Suprapubic skin (tissue), 4 donors: ENCODE data around the gene COPG2. TPM values are rescaled to one million over a fixed set of nuclear protein-coding genes. Genes with fewer than 3 reads are reported as not detected.
A peak's percentile ranks its signal among the peaks of the same experiment; 100 is the strongest.

Experiments
- DNase-seq, 2 donors: peaks; one replicate each; pipeline ENCODE4 v3.0.0-alpha.2; 2019; ENCODE audit warnings: low spot score in 2 of 2
- H3K27ac ChIP-seq: fragments of 200-600 bp; sonication (generic); one replicate; pipeline ENCODE4 v1.5.1; 2019
- H3K27me3 ChIP-seq: fragments of 200-600 bp; sonication (generic); one replicate; pipeline ENCODE4 v1.5.1; 2019
- H3K36me3 ChIP-seq: fragments of 200-600 bp; sonication (generic); one replicate; pipeline ENCODE4 v1.5.1; 2019
- H3K4me1 ChIP-seq: fragments of 200-600 bp; sonication (generic); one replicate; pipeline ENCODE4 v1.5.1; 2019
- H3K4me3 ChIP-seq: fragments of 200-600 bp; sonication (generic); one replicate; pipeline ENCODE4 v1.5.1; 2019; ENCODE audit warnings: mild to moderate bottlenecking
- H3K9me3 ChIP-seq: fragments of 200-600 bp; sonication (generic); one replicate; pipeline ENCODE4 v1.5.1; 2019
- CTCF ChIP-seq, 2 donors: fragments of 200-600 bp in 1 of 2; fragments of 450-650 bp in 1 of 2; sonication (generic) in 1 of 2; IDR thresholded peaks; one replicate each; pipeline ENCODE4 v1.5.1; 2016 to 2019; ENCODE audit warnings: antibody characterized with exemption in 2 of 2, mild to moderate bottlenecking in 1 of 2, moderate library complexity in 1 of 2
- EP300 ChIP-seq: sonication (generic); formaldehyde crosslinking; IDR thresholded peaks from one replicate; pipeline ENCODE4 v1.6.1; 2017; ENCODE audit warnings: antibody characterized with exemption
- POLR2A ChIP-seq, 2 donors: fragments of 450-650 bp; IDR thresholded peaks; one replicate each; pipeline ENCODE4 v1.6.1; 2017; ENCODE audit warnings: antibody characterized with exemption in 2 of 2, mild to moderate bottlenecking in 2 of 2, moderate library complexity in 2 of 2
- POLR2AphosphoS5 ChIP-seq, 3 donors: sonication (generic); formaldehyde crosslinking; IDR thresholded peaks; one replicate each; pipeline ENCODE4 v1.6.1; 2017; ENCODE audit warnings: antibody characterized with exemption in 3 of 3
- WGBS: methylation state at CpG from one replicate; pipeline ENCODE4 v1.1.5; 2018; 5-methylcytosine and 5-hydroxymethylcytosine counted together
- total RNA-seq, 4 donors: library from RNA; depleted of rRNA; stranded (reverse); fragments of >200 nt; gene quantifications; one replicate each; pipeline ENCODE4 v1.1.0, GENCODE V29; 2016

COPG2 gene
- total RNA-seq, 4 donors from 2014 or later: 17.9 to 24.8 (median 21.0) TPM

GRCh38 chr7:130489140-130489983 lies 179.2 kb downstream of the COPG2 start:
- H3K27ac ChIP-seq: no peak overlapping the region
- H3K27me3 ChIP-seq: peaks cover 5% of the 10 kb centered on the region
- no peaks in the 10 kb centered on the region for H3K36me3 ChIP-seq
- TF ChIP-seq POLR2A (IDR thresholded peaks at IDR 0.05) (no peak), POLR2AphosphoS5 (IDR thresholded peaks at IDR 0.05) (no peak), CTCF (IDR thresholded peaks at IDR 0.05) (no peak), EP300 (no peak)
- H3K4me1 ChIP-seq: peaks cover 21% of the 10 kb centered on the region
- DNase-seq: no peak
- WGBS: 76% methylated on average over 10 of the region's 10 CpGs
- H3K4me3 ChIP-seq: no peak overlapping the region
- H3K9me3 ChIP-seq: no peaks in the 10 kb centered on the region

- 73% methylated on average over 7 of the region's 7 CpGs for WGBS
- Histone ChIP-seq H3K4me1 (peaks cover 21% of the 10 kb centered on the region), H3K9me3 (no peaks in the 10 kb centered on the region), H3K27ac (no peak overlapping the region), H3K27me3 (peaks cover 5% of the 10 kb centered on the region), H3K4me3 (no peak overlapping the region), H3K36me3 (no peaks in the 10 kb centered on the region)
- TF ChIP-seq POLR2A (IDR thresholded peaks at IDR 0.05) (no peak), EP300 (no peak), POLR2AphosphoS5 (IDR thresholded peaks at IDR 0.05) (no peak), CTCF (IDR thresholded peaks at IDR 0.05) (no peak)
- no peak for DNase-seq
These were observed 180.0 kb downstream of the COPG2 start for GRCh38 chr7:130488392-130489139.

GRCh38 chr7:130486954-130487436 lies 181.6 kb downstream of the COPG2 start:
- TF ChIP-seq POLR2A (IDR thresholded peaks at IDR 0.05) (no peak), CTCF (IDR thresholded peaks at IDR 0.05) (no peak), POLR2AphosphoS5 (IDR thresholded peaks at IDR 0.05) (no peak), EP300 (no peak)
- Histone ChIP-seq H3K36me3 (no peaks in the 10 kb centered on the region), H3K9me3 (no peaks in the 10 kb centered on the region), H3K4me1 (peaks cover 13% of the 10 kb centered on the region), H3K4me3 (peak overlapping the region; percentile 49), H3K27me3 (peaks cover 5% of the 10 kb centered on the region), H3K27ac (no peak overlapping the region)
- 37% methylated on average over 6 of the region's 6 CpGs for WGBS
- no peak for DNase-seq

GRCh38 chr7:130486114-130486953 lies 182.2 kb downstream of the COPG2 start:
- peaks cover 7% of the 10 kb centered on the region for H3K4me1 ChIP-seq
- DNase-seq: peak in 1 of 2 donors; percentile 68
- H3K27ac ChIP-seq: no peak overlapping the region
- H3K27me3 ChIP-seq: peaks cover 5% of the 10 kb centered on the region
- peak overlapping the region; percentile 49 for H3K4me3 ChIP-seq
- peak; percentile 35 to 71 for TF ChIP-seq CTCF (IDR thresholded peaks at IDR 0.05)
- no peak for TF ChIP-seq EP300
- 22% methylated on average over 43 of the region's 67 CpGs for WGBS
- H3K36me3 ChIP-seq: no peaks in the 10 kb centered on the region
- no peaks in the 10 kb centered on the region for H3K9me3 ChIP-seq
